Hematopoietic multipotent progenitor cell treated with erythropoietin and hydrocortisone succinate and interleukin-3 and kit ligand, for 4 days (in vitro differentiated cells): Measurements from ENCODE around the gene AP2A1.
"Not testable (repeated sequence)": the region's sequence is repeated elsewhere in the genome, so short reads cannot be mapped to it uniquely, and the experiment has no call there.

Experiments
- DNase-seq: peaks from one replicate; pipeline ENCODE4 v3.0.0-alpha.2; 2015

The AP2A1 gene

DNA sequence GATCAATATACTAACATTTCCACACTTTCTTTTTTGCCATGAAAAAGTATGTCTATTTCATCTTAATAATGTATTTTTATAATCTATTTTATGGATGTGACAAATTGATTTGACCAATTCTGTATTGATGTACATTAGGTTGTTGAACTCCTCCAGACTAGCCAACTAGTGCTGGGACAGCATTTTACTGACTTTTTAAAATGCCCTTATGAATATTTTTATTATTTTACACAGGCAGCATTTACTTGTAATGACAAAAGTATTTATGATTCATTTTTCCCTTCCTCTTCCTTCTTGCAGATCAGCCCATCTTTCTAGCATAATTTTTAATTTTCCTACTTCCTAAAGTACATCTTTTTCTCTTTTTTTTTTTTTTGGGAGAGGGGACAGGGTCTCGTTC lies 47.2 kb downstream of the AP2A1 start:
- DNase-seq = no peak

GRCh38 chr19:49816590-49816989 lies 49.8 kb downstream of the AP2A1 start:
- no peak for DNase-seq

GRCh38 chr19:49817964-49818648 lies 51.3 kb downstream of the AP2A1 start, which contains the start of gene MED25:
Gene MED25, plus strand, starts transcription at chr19:49818289. Its CDS starts 53 bp downstream, at chr19:49818342.
- DNase-seq = peak; percentile 92

DNA sequence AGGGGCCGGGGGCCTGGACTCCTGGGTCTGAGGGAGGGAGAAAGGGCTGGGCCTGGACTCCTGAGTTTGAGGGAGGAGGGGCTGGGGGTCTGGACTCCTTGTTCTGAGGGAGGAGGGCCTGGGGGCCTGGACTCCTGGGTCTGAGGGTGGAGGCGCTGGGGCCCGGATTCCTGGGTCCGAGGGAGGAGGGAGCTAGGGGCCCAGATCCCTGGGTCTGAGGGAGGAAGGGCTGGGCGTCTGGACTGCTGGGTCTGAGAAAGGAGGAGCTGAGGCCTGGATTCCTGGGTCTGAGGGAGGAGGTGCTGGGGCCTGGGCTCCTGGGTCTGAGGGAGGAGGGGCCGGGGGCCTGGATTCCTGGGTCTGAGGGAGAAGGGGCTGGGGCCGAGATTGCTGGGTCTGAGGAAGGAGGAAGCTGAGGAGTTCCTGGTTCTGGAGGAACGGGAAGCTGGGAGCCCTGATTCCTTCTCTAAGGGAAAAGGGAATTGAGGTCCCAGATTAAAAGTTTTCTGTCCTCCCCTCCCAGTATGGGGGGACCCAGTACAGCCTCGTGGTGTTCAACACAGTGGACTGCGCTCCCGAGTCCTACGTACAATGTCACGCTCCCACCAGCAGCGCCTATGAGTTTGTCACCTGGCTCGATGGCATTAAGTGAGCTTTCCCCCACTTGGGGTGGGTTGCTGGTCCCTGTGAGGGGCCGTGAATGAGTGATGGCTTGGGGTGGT lies 52.0 kb downstream of the AP2A1 start:
- no peak for DNase-seq

DNA sequence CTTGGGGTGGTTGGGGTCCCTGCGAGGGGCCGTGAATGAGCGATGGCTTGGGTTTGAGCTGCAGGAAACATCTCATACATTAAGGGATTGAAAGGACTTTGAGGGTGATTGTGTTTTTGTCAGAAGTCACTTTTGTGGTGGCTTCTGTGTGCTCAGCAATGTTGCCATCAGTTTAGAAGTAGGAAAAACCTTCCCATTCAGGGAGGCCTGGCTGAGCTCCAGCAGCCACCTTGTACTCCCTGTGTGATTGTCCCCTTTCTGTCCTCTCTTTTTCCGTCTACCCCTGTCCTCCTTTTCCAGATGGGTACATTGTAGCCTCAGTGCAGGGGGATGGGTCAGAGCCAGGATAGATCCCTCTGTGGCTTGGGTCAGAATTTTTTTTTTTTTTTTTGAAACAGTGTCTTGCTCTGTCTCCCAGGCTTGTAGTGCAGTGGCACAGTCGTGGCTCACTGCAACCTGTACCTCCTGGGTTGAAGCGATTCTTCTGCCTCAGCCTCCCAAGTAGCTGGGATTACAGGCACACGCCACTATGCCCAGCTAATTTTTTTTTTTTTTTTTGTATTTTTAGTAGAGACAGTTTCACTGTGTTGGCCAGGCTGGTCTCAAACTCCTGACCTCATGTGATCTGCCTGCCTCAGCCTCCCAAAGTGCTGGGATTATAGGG lies 52.8 kb downstream of the AP2A1 start:
- DNase-seq = not testable (repeated sequence)

DNA sequence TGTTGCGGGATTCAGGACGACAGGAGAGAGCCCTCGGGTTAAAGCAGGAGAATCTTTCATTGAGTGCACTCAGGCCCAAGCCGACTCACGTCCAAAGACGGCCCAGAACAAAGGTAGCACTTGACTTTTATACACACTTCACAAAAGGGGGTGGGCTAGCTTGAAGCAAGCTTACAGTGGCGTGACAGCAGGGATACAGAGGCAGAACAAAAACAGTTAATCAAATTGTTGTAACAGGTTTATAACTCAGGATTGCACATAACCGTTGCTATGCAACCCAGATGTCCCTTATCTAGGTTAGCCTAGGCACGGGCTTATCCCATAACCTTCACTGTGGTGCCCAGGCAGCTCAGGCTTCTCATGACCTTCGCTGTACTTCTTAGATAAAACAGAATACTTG lies 53.3 kb downstream of the AP2A1 start:
- peak; percentile 95 for DNase-seq

DNA sequence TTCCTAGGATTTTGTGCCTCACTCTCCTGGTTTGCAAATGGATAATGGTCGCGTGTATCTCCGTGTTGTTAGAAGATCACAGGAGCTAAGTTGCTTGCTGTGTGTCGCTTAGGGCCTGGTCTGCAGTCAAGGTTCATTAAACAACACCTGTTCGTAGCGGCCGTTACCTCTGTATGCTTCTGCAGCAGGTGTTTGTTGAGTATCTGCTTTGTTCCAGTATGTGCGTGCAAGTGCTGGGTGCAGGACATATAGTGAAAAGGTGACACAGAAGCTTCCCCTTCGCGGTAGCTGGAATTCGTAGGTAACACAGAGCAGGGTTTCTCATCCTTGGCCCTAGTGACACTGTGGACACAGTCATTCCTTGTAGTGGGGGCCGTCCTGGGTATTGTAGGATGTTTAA lies 56.7 kb downstream of the AP2A1 start:
- no peak for DNase-seq

DNA sequence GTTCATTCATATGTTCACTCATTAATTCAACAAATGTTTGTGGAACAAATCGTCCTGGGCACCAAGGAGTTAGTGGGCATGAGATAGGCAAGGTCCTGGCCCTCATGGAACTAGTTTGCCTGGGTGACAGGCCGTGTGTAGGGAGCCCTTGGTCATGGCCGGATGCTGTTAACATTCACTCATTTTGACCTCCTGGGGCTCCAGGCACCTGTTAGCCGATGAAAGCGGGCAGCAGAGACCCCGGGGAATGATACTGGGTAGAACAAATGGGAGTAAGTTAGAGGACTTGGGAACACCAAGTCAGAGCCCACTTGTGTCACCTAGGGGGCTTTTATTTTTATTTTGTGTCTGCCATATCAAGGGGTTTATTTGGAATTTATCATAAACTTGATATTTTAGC lies 57.9 kb downstream of the AP2A1 start:
- no peak for DNase-seq

DNA sequence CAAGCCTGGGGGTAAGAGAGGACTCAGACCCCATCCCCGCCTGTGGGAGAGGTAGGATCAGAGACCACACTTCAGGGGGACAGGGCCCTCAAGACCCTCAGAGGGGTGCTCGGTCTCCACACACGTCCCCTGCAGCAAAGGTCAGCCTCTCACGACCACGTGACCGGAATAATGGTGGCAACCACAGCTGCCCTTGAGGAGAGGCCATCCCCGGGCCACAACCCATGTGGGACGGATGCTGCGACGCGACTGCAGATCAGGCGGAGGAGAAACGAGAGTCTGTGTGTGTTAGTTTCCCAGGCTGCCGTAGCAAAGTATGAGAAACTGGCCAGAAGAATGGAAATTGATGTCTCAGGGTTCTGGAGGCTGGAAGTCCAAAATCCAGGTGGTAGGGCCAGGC lies 60.2 kb downstream of the AP2A1 start:
- DNase-seq = no peak

DNA sequence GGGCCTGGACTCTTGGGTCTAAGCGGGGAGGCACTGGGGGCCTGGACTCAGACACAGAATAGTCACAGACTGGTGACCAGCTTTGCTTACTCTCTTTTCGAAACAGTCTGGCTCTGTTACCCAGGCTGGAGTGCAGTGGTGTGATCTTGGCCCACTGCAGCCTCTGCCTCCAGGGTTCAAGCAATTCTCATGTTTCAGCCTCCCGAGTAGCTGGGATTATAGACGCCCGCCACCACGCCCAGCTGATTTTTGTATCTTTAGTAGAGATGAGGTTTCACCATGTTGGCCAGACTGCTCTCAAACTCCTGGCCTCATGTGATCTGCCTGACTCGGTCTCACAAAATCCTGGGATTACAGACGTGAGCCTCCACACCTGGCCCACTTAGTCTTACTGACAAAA lies 62.4 kb downstream of the AP2A1 start:
- DNase-seq = no peak

- DNase-seq = no peak
Measured at GRCh38 chr19:49829721-49830120, 62.9 kb downstream of the AP2A1 start.

DNA sequence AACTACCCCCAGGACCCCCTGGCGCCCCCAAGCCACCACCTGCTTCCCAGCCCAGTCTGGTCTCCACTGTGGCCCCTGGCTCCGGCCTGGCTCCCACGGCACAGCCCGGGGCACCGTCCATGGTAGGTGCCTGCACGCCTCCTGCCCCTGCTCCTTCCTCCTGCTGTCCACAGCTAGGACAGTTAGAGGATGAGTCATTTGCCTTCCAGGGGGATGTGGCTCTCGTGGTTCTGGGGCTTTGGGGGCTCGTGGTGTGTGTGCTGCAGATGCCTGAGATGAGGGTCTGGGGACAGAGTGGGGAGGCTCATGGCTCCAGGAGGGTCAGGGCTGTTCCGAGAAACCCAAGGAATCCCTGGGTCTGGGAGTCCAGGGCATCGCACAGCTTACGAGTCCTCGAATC lies 64.0 kb downstream of the AP2A1 start:
- no peak for DNase-seq

DNA sequence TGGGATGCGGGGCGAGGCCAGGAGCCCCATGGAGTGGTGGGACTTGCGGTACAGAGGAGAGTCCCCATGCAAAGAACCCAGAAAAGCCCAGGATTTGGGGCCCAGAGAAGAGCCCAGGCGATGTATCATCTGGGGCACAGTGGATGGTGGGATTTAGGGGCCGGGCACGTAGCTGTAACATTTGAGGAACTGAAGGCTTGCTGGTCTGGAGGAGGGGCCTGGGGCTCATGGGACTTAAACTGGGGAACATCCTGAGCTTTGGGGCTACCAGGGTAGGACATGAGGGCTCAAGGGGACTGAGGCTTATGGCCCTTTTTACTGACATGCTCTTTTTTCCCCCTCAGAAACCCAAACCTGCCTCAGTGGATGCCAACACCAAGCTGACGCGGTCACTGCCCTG lies 64.8 kb downstream of the AP2A1 start:
- DNase-seq = no peak

DNA sequence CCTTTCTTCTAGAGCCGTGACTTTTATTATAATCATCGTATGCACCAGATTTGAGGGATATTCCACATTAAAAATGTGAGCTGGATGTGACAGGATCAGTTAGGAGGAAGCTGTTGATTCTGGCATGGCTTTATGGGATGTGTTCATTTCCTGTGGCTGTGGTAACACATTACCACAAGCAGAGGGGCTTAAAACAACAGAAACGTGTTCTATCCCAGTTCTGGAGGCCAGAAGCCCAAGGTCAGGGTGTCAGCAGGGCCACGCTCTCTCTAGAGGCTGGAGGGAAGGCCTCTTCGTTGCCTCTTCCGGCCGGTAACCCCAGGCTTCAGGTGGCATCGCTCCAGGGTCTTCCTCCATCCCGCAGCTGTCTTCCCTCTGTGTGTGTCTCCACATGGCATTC lies 65.8 kb downstream of the AP2A1 start:
- DNase-seq = no peak

- DNase-seq = no peak
Measured at GRCh38 chr19:49833599-49833998, 66.8 kb downstream of the AP2A1 start.

DNA sequence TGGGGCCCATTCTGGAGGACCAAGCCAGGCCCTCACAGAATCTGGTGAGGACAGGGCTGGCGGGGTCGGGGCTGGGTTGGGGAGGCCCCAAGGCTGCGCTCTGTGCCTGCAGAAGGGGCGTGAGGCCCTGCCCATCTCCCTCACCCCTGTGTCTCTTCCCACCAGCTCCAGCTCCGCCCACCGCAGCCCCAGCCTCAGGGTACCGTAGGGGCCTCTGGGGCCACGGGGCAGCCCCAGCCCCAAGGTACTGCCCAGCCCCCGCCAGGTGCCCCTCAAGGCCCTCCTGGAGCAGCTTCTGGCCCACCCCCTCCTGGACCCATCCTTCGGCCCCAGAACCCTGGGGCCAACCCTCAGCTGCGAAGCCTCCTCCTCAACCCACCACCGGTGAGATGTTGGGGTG lies 68.8 kb downstream of the AP2A1 start:
- DNase-seq = no peak

DNA sequence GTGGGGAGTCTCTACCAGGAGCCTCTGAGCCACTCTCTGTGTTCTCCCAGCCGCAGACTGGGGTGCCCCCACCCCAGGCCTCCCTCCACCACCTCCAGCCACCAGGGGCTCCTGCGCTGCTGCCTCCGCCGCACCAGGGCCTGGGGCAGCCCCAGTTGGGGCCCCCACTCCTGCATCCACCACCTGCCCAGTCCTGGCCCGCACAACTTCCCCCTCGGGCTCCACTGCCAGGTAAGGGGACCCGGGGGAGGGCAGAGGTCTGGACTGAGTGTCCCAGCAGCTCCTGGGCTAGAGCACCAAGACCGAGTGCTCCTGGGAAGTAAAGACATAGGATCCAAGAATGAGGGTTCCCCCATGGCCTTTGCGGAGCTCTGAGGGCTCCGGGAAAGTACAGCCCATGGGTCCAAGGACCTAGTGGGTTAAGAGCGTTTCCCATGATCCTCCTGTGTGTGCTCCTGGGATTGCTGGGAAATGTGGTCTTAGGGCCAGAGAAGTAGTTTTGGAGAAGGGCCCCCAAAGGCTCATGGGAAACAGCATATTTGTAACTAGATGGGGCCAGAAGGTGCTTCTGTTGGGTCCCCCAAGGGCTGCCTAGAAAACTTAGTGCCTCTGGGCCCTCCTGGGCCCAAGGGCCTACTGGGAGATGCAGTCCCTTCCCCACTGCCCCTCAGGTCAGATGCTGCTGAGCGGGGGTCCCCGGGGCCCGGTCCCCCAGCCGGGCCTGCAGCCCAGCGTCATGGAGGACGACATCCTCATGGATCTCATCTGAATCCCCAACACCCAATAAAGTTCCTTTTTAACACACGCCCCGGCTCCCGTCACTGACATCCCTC lies 69.6 kb downstream of the AP2A1 start:
- no peak for DNase-seq

DNA sequence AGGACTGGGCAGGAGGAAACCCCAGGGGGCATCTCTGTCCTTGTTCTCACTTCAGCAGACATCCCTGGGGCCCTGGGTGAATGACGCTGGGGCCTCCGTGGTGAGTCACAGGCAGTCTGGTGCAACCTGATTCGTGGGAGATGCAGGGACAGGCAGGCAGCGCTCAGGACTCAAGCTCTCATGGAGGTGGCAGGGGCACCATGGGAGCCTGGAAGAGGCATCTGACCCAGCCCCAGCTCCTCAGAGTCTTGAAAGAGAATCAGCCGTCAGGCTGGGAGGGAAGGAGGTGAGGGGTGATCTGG lies 70.2 kb downstream of the AP2A1 start:
- no peak for DNase-seq

DNA sequence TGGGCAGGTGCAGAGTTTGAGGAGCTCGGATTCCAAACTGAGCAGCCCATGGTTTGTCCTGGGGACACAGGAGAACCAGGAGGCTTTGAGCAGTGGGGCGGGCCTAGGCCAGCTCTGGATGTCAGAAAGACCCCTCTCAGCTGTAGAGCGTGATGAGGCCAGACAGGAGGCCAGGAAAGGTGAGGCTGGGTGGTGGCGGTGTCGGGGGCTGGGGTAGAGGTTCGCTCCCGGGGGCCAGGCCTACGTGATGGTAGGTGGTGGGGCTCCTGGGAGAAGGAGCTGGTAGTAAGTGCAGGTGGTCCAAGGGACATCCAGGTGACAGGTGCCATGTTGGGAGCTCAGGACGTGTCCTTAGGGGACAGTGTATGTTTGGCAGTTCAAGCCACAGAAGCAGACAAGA lies 70.6 kb downstream of the AP2A1 start:
- DNase-seq = no peak

DNA sequence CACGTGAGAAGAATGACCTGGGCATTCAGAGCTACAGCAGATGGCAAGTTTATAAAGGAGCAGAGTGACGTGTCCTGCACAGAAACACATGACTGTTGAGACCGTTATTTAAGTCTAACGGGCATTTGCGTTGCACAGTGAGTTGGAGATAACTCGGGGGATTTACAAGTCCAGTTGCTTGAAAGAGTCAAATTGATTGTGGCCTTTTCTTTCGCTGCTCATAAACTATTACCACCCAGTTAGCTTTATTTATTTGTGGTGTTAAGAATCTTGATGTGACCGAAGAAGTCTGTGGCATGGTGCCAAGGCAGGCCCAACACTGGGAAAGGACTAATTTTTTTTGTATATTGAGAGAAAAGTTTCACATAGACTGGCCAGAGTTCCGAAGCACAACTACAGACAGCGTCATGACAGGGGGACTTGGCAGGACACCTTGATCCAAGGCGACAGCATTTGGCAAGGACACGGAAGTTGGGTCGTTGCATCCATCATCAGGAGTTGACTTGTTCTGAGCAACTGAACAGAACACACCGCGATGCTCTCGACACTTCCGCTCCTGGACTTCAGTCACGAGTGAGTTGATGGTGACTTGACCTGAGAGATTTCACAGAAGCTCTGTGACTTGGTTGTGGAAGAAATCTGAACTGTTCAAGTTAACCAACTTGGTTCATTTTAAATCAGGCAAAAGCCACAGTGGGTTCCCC lies 72.2 kb downstream of the AP2A1 start:
- DNase-seq = no peak

DNA sequence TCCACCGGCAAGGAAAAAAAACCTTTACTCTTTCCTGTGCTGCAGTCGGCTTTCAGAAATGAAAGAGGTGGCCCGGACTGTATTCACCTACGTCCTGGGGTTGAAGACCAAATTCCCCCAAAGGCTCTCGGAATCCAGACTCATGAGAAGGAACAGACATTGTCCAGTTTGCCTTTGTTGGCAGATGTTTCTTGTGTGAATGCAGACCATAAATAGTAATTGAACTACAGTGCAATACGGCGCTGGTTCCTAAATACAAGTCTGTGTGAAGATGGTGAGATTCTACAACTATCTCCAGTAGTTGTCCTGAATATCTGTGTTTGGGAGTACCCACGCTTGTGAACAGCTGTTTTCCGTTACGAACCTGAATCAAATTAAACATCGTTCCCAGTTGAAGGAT lies 72.9 kb downstream of the AP2A1 start:
- no peak for DNase-seq

GRCh38 chr19:49840321-49840720 lies 73.5 kb downstream of the AP2A1 start:
- DNase-seq = no peak

GRCh38 chr19:49840736-49841249 lies 74.0 kb downstream of the AP2A1 start:
- DNase-seq = no peak
